Measurements from ENCODE around the gene CPEB4. TPM values are rescaled to one million over a fixed set of nuclear protein-coding genes. Genes with fewer than 3 reads are reported as not detected.

The CPEB4 gene
- total and polyA plus RNA-seq, 9 of the 15 experiments (the other 6 are each of a cell fraction or from before 2014, with no cell fraction given), result 7.4 to 21.3 (median 12.4) TPM

DNA sequence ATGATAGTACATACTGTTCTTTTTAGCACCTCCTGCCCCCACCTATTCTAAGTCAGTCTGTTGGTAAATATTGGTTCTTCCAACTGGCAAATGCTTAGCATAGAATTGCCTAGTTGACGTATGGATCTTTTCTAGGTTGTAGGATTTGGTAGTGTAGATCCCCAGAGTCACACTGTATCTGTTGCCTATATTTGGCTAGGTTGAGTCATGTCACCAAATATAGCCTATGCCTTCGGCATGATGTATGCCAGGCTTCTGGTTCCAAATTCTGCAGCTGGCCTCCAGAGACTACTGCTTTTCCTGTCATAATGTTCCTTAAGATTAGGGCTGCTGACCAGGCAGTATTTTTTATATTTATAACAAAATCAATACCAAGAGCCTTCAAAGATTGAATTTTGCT is 38.2 kb downstream of the CPEB4 start (continued):
- TF ChIP-seq POLR2AphosphoS5 (IDR thresholded peaks at IDR 0.05; ENCODE audit: control insufficient read depth, insufficient read depth, low read depth, low read length) (no peak), MCM2 (IDR thresholded peaks at IDR 0.05; ENCODE audit: low read depth) (no peak), PHB (CRISPR knock-in tag; IDR thresholded peaks at IDR 0.05) (no peak), CBX3 (IDR thresholded peaks at IDR 0.05; ENCODE audit: borderline replicate concordance in 1 of 2, low read length in 2 of 2) (no peak)

DNA sequence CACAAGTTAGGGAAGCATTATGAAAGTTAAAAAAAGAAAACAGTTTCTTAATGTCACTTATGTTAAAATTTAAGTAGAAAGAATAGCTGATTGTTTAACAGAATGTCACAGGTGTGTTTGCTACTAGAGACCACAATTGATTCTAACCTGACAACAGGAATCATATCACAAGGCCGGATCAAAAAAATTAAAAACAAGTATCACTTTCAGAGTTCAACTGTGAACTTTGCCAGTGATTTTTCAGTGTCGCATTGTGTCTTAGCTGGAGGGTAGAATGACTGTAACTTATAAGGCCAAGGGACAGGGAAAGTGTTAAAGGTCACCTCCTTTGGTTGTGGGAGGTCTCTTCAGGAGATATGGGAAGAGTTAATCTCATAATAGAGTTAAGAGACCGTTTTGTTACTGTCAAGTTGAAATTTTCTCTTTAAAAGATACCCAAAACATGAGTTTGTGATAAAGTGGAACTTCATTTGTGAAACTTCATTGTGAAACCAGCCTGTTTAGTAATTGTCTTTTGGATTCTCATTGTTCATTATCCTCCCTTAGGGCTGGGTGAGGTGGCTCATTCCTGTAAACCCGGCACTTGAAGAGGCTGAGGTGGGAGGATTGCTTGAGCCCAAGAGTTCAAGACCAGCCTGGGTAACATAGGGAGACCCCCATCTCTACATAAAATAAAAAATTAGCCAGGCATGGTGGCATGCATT is 40.9 kb downstream of the CPEB4 start:
- POLR2A ChIA-PET, result no interaction called here
- 61% methylated on average over 4 of the region's 4 CpGs for WGBS (ENCODE audit: insufficient coverage, low coverage, missing lambda C conversion rate)
- Histone ChIP-seq H3K27ac (ENCODE audit: extremely low read depth, low read depth, low read length) (no peak overlapping the region), H3K4me3 (no peak overlapping the region), H3K4me1 (replicated peaks in 1 of 2; ENCODE audit: control insufficient read depth in 2 of 2, insufficient read depth in 2 of 2, low read length in 2 of 2) (peaks cover 5 to 12% of the 10 kb centered on the region in 2 experiments; a peak in 3 of 5 replicates), H2AFZ (ENCODE audit: low read depth, low read length) (no peak overlapping the region), H3K79me2 (ENCODE audit: control insufficient read depth, insufficient read depth, low read length) (peaks cover 25% of the 10 kb centered on the region), H3K9ac (ENCODE audit: insufficient read depth in 1 of 2, low read depth in 2 of 2, low read length in 2 of 2) (no peak overlapping the region), H3K9me3 (replicated peaks; ENCODE audit: control insufficient read depth, insufficient read depth, low read depth, low read length) (no peaks in the 10 kb centered on the region), H3K9me1 (ENCODE audit: control insufficient read depth, insufficient read depth, low read length) (peaks cover 7% of the 10 kb centered on the region), H3K27me3 (ENCODE audit: control insufficient read depth in 2 of 2, insufficient read depth in 2 of 2, low read length in 2 of 2) (no peaks in the 10 kb centered on the region), H3K36me3 (ENCODE audit: control insufficient read depth, insufficient read depth, low read length) (peaks cover 49% of the 10 kb centered on the region), H4K20me1 (replicated peaks; ENCODE audit: control insufficient read depth, insufficient read depth, low read length) (no peaks in the 10 kb centered on the region), H3K4me2 (ENCODE audit: insufficient read depth, low read length) (no peak overlapping the region)
- no TSS peak for BruUV-seq (replicated peaks)
- ATAC-seq (no peak), FAIRE-seq (no peak), DNase-seq (ENCODE audit: extremely low read depth in 1 of 4, low spot score in 3 of 4) (no peak)
- CTCF ChIA-PET (ENCODE audit: low intra/inter-chr PET ratio), result no interaction called here
- intact Hi-C loops (cut with micrococcal nuclease), result loop anchor here (5.0 kb wide), 1 partner anchor 38 kb away; no protein-coding TSS in a partner anchor
- in situ Hi-C loops (cut with MboI), result no loop called here
- TF ChIP-seq, protein P1, sequence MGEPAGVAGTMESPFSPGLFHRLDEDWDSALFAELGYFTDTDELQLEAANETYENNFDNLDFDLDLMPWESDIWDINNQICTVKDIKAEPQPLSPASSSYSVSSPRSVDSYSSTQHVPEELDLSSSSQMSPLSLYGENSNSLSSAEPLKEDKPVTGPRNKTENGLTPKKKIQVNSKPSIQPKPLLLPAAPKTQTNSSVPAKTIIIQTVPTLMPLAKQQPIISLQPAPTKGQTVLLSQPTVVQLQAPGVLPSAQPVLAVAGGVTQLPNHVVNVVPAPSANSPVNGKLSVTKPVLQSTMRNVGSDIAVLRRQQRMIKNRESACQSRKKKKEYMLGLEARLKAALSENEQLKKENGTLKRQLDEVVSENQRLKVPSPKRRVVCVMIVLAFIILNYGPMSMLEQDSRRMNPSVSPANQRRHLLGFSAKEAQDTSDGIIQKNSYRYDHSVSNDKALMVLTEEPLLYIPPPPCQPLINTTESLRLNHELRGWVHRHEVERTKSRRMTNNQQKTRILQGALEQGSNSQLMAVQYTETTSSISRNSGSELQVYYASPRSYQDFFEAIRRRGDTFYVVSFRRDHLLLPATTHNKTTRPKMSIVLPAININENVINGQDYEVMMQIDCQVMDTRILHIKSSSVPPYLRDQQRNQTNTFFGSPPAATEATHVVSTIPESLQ (CRISPR knock-in tag; IDR thresholded peaks at IDR 0.05), result no peak
- TF ChIP-seq LARP7 (IDR thresholded peaks at IDR 0.05) (no peak), ZEB2 (IDR thresholded peaks at IDR 0.05) (no peak), ZNF184 (CRISPR knock-in tag; IDR thresholded peaks at IDR 0.05) (no peak), ZNF311 (CRISPR knock-in tag; IDR thresholded peaks at IDR 0.05) (no peak), ZNF354B (CRISPR knock-in tag; IDR thresholded peaks at IDR 0.05) (no peak)
- TF ChIP-seq, protein P2, sequence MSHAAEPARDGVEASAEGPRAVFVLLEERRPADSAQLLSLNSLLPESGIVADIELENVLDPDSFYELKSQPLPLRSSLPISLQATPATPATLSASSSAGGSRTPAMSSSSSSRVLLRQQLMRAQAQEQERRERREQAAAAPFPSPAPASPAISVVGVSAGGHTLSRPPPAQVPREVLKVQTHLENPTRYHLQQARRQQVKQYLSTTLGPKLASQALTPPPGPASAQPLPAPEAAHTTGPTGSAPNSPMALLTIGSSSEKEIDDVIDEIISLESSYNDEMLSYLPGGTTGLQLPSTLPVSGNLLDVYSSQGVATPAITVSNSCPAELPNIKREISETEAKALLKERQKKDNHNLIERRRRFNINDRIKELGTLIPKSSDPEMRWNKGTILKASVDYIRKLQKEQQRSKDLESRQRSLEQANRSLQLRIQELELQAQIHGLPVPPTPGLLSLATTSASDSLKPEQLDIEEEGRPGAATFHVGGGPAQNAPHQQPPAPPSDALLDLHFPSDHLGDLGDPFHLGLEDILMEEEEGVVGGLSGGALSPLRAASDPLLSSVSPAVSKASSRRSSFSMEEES (CRISPR knock-in tag; IDR thresholded peaks at IDR 0.05), result no peak
- TF ChIP-seq, protein P3, sequence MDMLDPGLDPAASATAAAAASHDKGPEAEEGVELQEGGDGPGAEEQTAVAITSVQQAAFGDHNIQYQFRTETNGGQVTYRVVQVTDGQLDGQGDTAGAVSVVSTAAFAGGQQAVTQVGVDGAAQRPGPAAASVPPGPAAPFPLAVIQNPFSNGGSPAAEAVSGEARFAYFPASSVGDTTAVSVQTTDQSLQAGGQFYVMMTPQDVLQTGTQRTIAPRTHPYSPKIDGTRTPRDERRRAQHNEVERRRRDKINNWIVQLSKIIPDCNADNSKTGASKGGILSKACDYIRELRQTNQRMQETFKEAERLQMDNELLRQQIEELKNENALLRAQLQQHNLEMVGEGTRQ (CRISPR knock-in tag; IDR thresholded peaks at IDR 0.05), result no peak
- TF ChIP-seq, protein P4, sequence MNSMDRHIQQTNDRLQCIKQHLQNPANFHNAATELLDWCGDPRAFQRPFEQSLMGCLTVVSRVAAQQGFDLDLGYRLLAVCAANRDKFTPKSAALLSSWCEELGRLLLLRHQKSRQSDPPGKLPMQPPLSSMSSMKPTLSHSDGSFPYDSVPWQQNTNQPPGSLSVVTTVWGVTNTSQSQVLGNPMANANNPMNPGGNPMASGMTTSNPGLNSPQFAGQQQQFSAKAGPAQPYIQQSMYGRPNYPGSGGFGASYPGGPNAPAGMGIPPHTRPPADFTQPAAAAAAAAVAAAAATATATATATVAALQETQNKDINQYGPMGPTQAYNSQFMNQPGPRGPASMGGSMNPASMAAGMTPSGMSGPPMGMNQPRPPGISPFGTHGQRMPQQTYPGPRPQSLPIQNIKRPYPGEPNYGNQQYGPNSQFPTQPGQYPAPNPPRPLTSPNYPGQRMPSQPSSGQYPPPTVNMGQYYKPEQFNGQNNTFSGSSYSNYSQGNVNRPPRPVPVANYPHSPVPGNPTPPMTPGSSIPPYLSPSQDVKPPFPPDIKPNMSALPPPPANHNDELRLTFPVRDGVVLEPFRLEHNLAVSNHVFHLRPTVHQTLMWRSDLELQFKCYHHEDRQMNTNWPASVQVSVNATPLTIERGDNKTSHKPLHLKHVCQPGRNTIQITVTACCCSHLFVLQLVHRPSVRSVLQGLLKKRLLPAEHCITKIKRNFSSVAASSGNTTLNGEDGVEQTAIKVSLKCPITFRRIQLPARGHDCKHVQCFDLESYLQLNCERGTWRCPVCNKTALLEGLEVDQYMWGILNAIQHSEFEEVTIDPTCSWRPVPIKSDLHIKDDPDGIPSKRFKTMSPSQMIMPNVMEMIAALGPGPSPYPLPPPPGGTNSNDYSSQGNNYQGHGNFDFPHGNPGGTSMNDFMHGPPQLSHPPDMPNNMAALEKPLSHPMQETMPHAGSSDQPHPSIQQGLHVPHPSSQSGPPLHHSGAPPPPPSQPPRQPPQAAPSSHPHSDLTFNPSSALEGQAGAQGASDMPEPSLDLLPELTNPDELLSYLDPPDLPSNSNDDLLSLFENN (IDR thresholded peaks at IDR 0.05; ENCODE audit: low read depth in 2 of 2, low read length in 2 of 2), result no peak
